Mucosa of descending colon (tissue), 3 donors: Measurements from ENCODE around the gene ATXN3L. TPM values are rescaled to one million over a fixed set of nuclear protein-coding genes. Genes with fewer than 3 reads are reported as not detected.

Experiments
- ATAC-seq: fragments of 200-7000 bp; cut with Tn5 transposase; one replicate; pipeline ENCODE4 v1.9.1; 2020; ENCODE audit warnings: mild to moderate bottlenecking, moderate library complexity
- DNase-seq, 3 donors: peaks; one replicate each; pipeline ENCODE4 v3.0.0-alpha.2; 2020
- H3K36me3 ChIP-seq: fragments of 200-600 bp; one replicate; pipeline ENCODE4 v1.8.0; 2021; ENCODE audit warnings: low read depth, mild to moderate bottlenecking
- H3K4me1 ChIP-seq: fragments of 200-600 bp; one replicate; pipeline ENCODE4 v1.8.0; 2021; ENCODE audit warnings: low read depth, mild to moderate bottlenecking
- H3K4me3 ChIP-seq: fragments of 200-600 bp; one replicate; pipeline ENCODE4 v1.8.0; 2021; ENCODE audit warnings: mild to moderate bottlenecking
- H3K9me3 ChIP-seq: fragments of 200-600 bp; one replicate; pipeline ENCODE4 v1.8.0; 2021; ENCODE audit warnings: mild to moderate bottlenecking
- intact Hi-C, 2 donors: fragments of 100-400 bp; cut with DNase I in 1 of 2; cut with micrococcal nuclease in 1 of 2; formaldehyde crosslinking; loops; one replicate each; pipeline versions ENCODE4 v1.11.0 to v1.11.1; 2022; cut with DNase I, micrococcal nuclease
- total RNA-seq, 3 donors: library from RNA; stranded (reverse); fragmentation: NEBNext Ultra II Directional in 2 of 3; extraction: Animal tissue kit (Norgen Biotek cat#: 25700) in 2 of 3; gene quantifications; one replicate each; pipeline versions ENCODE4 v1.2.1 to v1.2.4, GENCODE V29; 2021 to 2023
- TF ChIP-seq, protein P1 (sequence below): fragments of 200-600 bp; IDR thresholded peaks from one replicate; pipeline ENCODE4 v1.8.0; 2022; ENCODE audit warnings: antibody characterized with exemption, mild to moderate bottlenecking
- donor health status: DM: no; HTN: no; CAD: no; lungs with moderate emphysema.
- donor health status: DM: no; HTN: no; CAD: no.
- donor health status: DM: no; HTN: yes; CAD: no.

ATXN3L gene
- total RNA-seq, 3 donors from 2014 or later, result not detected

DNA sequence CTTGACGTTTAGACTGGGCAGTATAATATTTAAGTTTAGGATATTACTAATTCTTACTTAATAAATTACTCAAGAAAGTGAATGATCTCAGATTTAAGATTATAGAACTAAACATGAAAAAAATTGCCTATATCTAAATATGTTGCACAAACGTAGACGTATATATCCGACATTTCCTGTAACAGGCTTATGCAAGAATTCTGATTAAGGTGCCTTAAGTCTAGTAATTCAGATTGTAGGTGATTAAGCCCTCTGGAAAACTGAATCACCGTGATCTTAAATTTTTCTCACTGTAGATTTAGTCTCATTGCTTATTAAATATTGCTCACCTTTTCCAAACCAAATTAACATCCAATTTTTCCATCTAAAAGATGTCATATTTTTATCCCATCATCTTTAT lies 24.0 kb downstream of the ATXN3L start:
- Histone ChIP-seq H3K4me1 (no peaks in the 10 kb centered on the region), H3K9me3 (no peaks in the 10 kb centered on the region), H3K36me3 (no peaks in the 10 kb centered on the region), H3K4me3 (no peak overlapping the region)
- TF ChIP-seq, protein P1, sequence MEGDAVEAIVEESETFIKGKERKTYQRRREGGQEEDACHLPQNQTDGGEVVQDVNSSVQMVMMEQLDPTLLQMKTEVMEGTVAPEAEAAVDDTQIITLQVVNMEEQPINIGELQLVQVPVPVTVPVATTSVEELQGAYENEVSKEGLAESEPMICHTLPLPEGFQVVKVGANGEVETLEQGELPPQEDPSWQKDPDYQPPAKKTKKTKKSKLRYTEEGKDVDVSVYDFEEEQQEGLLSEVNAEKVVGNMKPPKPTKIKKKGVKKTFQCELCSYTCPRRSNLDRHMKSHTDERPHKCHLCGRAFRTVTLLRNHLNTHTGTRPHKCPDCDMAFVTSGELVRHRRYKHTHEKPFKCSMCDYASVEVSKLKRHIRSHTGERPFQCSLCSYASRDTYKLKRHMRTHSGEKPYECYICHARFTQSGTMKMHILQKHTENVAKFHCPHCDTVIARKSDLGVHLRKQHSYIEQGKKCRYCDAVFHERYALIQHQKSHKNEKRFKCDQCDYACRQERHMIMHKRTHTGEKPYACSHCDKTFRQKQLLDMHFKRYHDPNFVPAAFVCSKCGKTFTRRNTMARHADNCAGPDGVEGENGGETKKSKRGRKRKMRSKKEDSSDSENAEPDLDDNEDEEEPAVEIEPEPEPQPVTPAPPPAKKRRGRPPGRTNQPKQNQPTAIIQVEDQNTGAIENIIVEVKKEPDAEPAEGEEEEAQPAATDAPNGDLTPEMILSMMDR, result no peak
- ATAC-seq, result no peak
- DNase-seq, result no peak
- intact Hi-C loops, result no loop called here

DNA sequence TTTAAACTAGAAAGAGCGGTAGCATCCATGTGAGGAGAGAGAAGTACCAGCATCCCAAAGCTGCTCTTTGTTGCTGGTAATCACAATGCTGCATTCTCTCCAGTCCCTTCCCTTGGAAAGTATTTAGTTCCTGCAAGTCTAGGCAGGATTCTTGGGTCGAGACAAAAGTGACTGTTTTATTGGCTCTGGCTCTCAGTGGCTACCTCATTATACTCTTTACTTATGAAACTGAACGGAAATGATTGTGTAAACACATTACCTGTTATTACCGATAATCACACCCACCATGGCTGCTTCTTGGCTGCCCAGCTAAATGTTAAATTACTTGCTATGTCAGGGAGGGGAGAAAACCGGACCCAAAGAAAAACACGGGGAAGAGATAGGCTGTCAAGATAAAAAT lies 26.2 kb downstream of the ATXN3L start:
- no peak for DNase-seq
- Histone ChIP-seq H3K4me3 (no peak overlapping the region), H3K36me3 (no peaks in the 10 kb centered on the region), H3K9me3 (no peaks in the 10 kb centered on the region), H3K4me1 (no peaks in the 10 kb centered on the region)
- intact Hi-C loops, result no loop called here
- TF ChIP-seq, protein P1, result no peak
- ATAC-seq, result peak; percentile 54

GRCh38 chrX:13290891-13291614 lies 28.8 kb downstream of the ATXN3L start:
- TF ChIP-seq, protein P1, result no peak
- H3K4me3 ChIP-seq, result no peak overlapping the region
- no peaks in the 10 kb centered on the region for H3K4me1 ChIP-seq
- no peak for DNase-seq
- no peaks in the 10 kb centered on the region for H3K36me3 ChIP-seq
- intact Hi-C loops, result no loop called here
- ATAC-seq, result no peak
- no peaks in the 10 kb centered on the region for H3K9me3 ChIP-seq

- intact Hi-C loops, result no loop called here
- no peak for DNase-seq
- H3K9me3 ChIP-seq, result no peaks in the 10 kb centered on the region
- ATAC-seq, result no peak
- H3K36me3 ChIP-seq, result no peaks in the 10 kb centered on the region
- TF ChIP-seq, protein P1, result no peak
- no peak overlapping the region for H3K4me3 ChIP-seq
- H3K4me1 ChIP-seq, result no peaks in the 10 kb centered on the region
These were observed 31.2 kb downstream of the ATXN3L start for GRCh38 chrX:13288671-13289070.

- Histone ChIP-seq H3K36me3 (no peaks in the 10 kb centered on the region), H3K4me1 (no peaks in the 10 kb centered on the region), H3K9me3 (no peaks in the 10 kb centered on the region), H3K4me3 (no peak overlapping the region)
- ATAC-seq (peak; percentile 25), DNase-seq (no peak)
- TF ChIP-seq, protein P1, result no peak
- intact Hi-C loops, result no loop called here
These were observed 32.0 kb downstream of the ATXN3L start for GRCh38 chrX:13287816-13288215.

DNA sequence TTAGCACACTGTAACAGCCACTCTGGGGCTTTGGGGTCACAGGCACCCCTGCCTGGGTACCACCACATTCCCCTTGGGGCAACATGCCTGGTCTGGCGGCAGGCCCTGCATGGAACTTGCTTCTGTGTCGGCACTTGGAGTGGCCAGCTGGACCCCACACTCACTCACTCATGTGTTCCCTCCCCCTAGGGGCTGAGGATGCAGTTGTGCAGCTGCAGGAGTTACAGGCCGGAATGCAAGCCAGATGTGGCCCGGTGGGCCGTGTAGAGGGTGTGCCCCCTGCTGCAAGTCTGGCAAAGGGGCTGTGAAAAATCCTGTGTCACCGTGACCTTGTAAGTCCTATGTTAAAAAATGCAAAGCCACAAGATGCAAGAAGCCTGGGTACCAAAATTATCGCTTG lies 34.2 kb downstream of the ATXN3L start:
- intact Hi-C loops, result no loop called here
- ATAC-seq (no peak), DNase-seq (no peak)

More for the DNA sequence above, 34.2 kb downstream of the ATXN3L start:
- Histone ChIP-seq H3K36me3 (no peaks in the 10 kb centered on the region), H3K4me3 (no peak overlapping the region), H3K4me1 (no peaks in the 10 kb centered on the region), H3K9me3 (no peaks in the 10 kb centered on the region)
- TF ChIP-seq, protein P1, result no peak
